GM19395 (cell line): ENCODE measurements around the gene TEAD2.
"Not testable (repeated sequence)": the region's sequence is repeated elsewhere in the genome, so short reads cannot be mapped to it uniquely, and the experiment has no call there.

Experiments
- ATAC-seq: cut with Tn5 transposase; IDR thresholded peaks from one replicate; pipeline ENCODE4 v1.9.1; 2021; ENCODE audit warnings: mild to moderate bottlenecking, moderate library complexity; ENCODE audit not compliant: unreplicated experiment

The TEAD2 gene

GRCh38 chr19:49387936-49388372, 25.7 kb upstream of the TEAD2 start, which contains the start of gene KASH5:
KASH5 (plus strand) TSS chr19:49388249; CDS start chr19:49390884, 2,635 bp downstream.
- ATAC-seq: no peak

GRCh38 chr19:49383599-49383998, 21.4 kb upstream of the TEAD2 start:
- no peak for ATAC-seq

- ATAC-seq: no peak
Observed at GRCh38 chr19:49382639-49383038, 20.4 kb upstream of the TEAD2 start.

GRCh38 chr19:49380391-49380790, 18.2 kb upstream of the TEAD2 start:
- no peak for ATAC-seq

- ATAC-seq: no peak
Observed at GRCh38 chr19:49378512-49378911, 16.3 kb upstream of the TEAD2 start.

GRCh38 chr19:49374665-49375434, 12.6 kb upstream of the TEAD2 start:
- ATAC-seq: no peak

- not testable (repeated sequence) for ATAC-seq
Observed at GRCh38 chr19:49373174-49373573, 11.0 kb upstream of the TEAD2 start.

- no peak for ATAC-seq
Observed at GRCh38 chr19:49371184-49371583, 9.0 kb upstream of the TEAD2 start.

- ATAC-seq: no peak
Observed at GRCh38 chr19:49368711-49369358, 6.6 kb upstream of the TEAD2 start.

GRCh38 chr19:49366110-49366509, 3.9 kb upstream of the TEAD2 start:
- ATAC-seq: no peak

- no peak for ATAC-seq
Observed at GRCh38 chr19:49364083-49364737, 2.0 kb upstream of the TEAD2 start.

- no peak for ATAC-seq
Observed at GRCh38 chr19:49363268-49364082, 1.3 kb upstream of the TEAD2 start, which contains the start of gene DKKL1. DKKL1 (plus strand) TSS chr19:49363877; CDS start chr19:49363999, 122 bp downstream.

GRCh38 chr19:49362929-49363267, 682 bp upstream of the TEAD2 start:
- ATAC-seq: no peak

- ATAC-seq: no peak
Observed at GRCh38 chr19:49361438-49362047, 673 bp downstream of the TEAD2 start.

GRCh38 chr19:49359851-49360820, 2.1 kb downstream of the TEAD2 start:
- ATAC-seq: no peak

GRCh38 chr19:49357186-49357585, 5.0 kb downstream of the TEAD2 start:
- no peak for ATAC-seq

GRCh38 chr19:49356382-49356781, 5.8 kb downstream of the TEAD2 start:
- no peak for ATAC-seq

GRCh38 chr19:49355909-49356353, 6.3 kb downstream of the TEAD2 start:
- ATAC-seq: no peak

GRCh38 chr19:49349567-49349966, 12.6 kb downstream of the TEAD2 start:
- ATAC-seq: no peak
